Measurements from ENCODE around the gene RASA4B. TPM values are rescaled to one million over a fixed set of nuclear protein-coding genes. Genes with fewer than 3 reads are reported as not detected.
"Not testable (repeated sequence)": the region's sequence is repeated elsewhere in the genome, so short reads cannot be mapped to it uniquely, and the experiment has no call there.

The RASA4B gene
- total RNA-seq, result 10 to 100 TPM in 4 of 5 donors, 1 to 10 TPM in 1; 8.6 to 28.6 (median 13.0) TPM
- 10 to 100 TPM in 2 of 3 donors, 1 to 10 TPM in 1; 9.3 to 35.9 (median 23.2) TPM for polyA plus RNA-seq
- long read RNA-seq, donor 1, result 0 reads
- long read RNA-seq, donor 2, result 0 reads
- long read RNA-seq, donor 3, result 0 reads
- long read RNA-seq, donor 4, result 0 reads
- long read RNA-seq, donor 5, result 0 reads
- long read RNA-seq, donor 6, partial matches to known transcripts, result 6 of 7 reads
- long read RNA-seq, donor 6, other reads (novel, unspliced or antisense), result 0 of 7 reads
- long read RNA-seq, donor 7, result 0 reads
- long read RNA-seq, donor 8, result 0 reads
- long read RNA-seq, donor 9, result 0 reads
- long read RNA-seq, donor 10, partial matches to known transcripts, result 0 of 2 reads
- long read RNA-seq, donor 10, other reads (novel, unspliced or antisense), result 0 of 2 reads

GRCh38 chr7:102517550-102518147, at the start of gene RASA4B:
TSS of gene RASA4B (minus strand) at chr7:102517777. CDS start at chr7:102517710, 67 bp downstream.
- H3K27ac ChIP-seq; H3K36me3 ChIP-seq; H3K4me1 ChIP-seq; H3K27me3 ChIP-seq; H3K9me3 ChIP-seq; intact Hi-C loops (cut with DNase I; ENCODE audit: low total_unique reads): not testable (repeated sequence)
- WGBS, 5 donors, result 0 to 2% methylated on average over 5 to 12 of the region's 61 CpGs; no CpG with 5 or more reads in 3 of the 5 donors
- DNase-seq, result peak; percentile 18 to 36
- H3K4me3 ChIP-seq, result peak within 1 kb of the TSS in 2 of 4 donors; percentile 23 to 29

GRCh38 chr7:102550808-102551422, 33.3 kb upstream of the RASA4B start, which contains the start of gene SPDYE2:
TSS of gene SPDYE2 (plus strand) at chr7:102551226. CDS start at chr7:102553256, 2,030 bp downstream.
- intact Hi-C loops (cut with DNase I; ENCODE audit: low total_unique reads); H3K36me3 ChIP-seq; DNase-seq; H3K27ac ChIP-seq; H3K4me3 ChIP-seq; H3K27me3 ChIP-seq; H3K9me3 ChIP-seq; H3K4me1 ChIP-seq: not testable (repeated sequence)
- no CpG with 5 or more reads among the region's 6 CpGs for WGBS, 5 donors

- H3K36me3 ChIP-seq; H3K4me1 ChIP-seq; H3K27me3 ChIP-seq; H3K4me3 ChIP-seq; H3K9me3 ChIP-seq; intact Hi-C loops (cut with DNase I; ENCODE audit: low total_unique reads); DNase-seq; H3K27ac ChIP-seq: not testable (repeated sequence)
- WGBS, 5 donors, result 73 to 89% (median 86%) methylated on average over 1 to 2 of the region's 6 CpGs; no CpG with 5 or more reads in 2 of the 5 donors
Observed at GRCh38 chr7:102546353-102546752, 28.8 kb upstream of the RASA4B start.

GRCh38 chr7:102545288-102545687, 27.7 kb upstream of the RASA4B start:
- H3K27ac ChIP-seq; H3K4me3 ChIP-seq; H3K36me3 ChIP-seq; H3K4me1 ChIP-seq; H3K9me3 ChIP-seq; DNase-seq; H3K27me3 ChIP-seq; intact Hi-C loops (cut with DNase I; ENCODE audit: low total_unique reads): not testable (repeated sequence)
- 93 to 96% (median 96%) methylated on average over 7 to 8 of the region's 12 CpGs; no CpG with 5 or more reads in 2 of the 5 donors for WGBS, 5 donors

- H3K9me3 ChIP-seq; DNase-seq; H3K4me1 ChIP-seq; H3K27me3 ChIP-seq; intact Hi-C loops (cut with DNase I; ENCODE audit: low total_unique reads); H3K4me3 ChIP-seq; H3K27ac ChIP-seq; H3K36me3 ChIP-seq: not testable (repeated sequence)
- WGBS, 5 donors, result no CpG with 5 or more reads among the region's 1 CpG
Observed at GRCh38 chr7:102544372-102544771, 26.8 kb upstream of the RASA4B start.

- DNase-seq; H3K27ac ChIP-seq; H3K9me3 ChIP-seq; H3K36me3 ChIP-seq; H3K4me3 ChIP-seq; H3K4me1 ChIP-seq; H3K27me3 ChIP-seq; intact Hi-C loops (cut with DNase I; ENCODE audit: low total_unique reads): not testable (repeated sequence)
- WGBS, 5 donors, result no CpG with 5 or more reads among the region's 8 CpGs
Observed at GRCh38 chr7:102543596-102543995, 26.0 kb upstream of the RASA4B start, which contains the start of gene UPK3BL2. TSS of gene UPK3BL2 (minus strand) at chr7:102543696. CDS start at chr7:102543636, 60 bp downstream.

- DNase-seq; H3K9me3 ChIP-seq; intact Hi-C loops (cut with DNase I; ENCODE audit: low total_unique reads); H3K4me1 ChIP-seq; H3K27me3 ChIP-seq; H3K4me3 ChIP-seq; H3K27ac ChIP-seq; H3K36me3 ChIP-seq: not testable (repeated sequence)
- WGBS, 5 donors, result 81 to 97% (median 91%) methylated on average over 6 to 7 of the region's 11 CpGs; no CpG with 5 or more reads in 1 of the 5 donors
Observed at GRCh38 chr7:102542771-102543170, 25.2 kb upstream of the RASA4B start.

GRCh38 chr7:102542083-102542482, 24.5 kb upstream of the RASA4B start:
- H3K36me3 ChIP-seq; H3K27me3 ChIP-seq; intact Hi-C loops (cut with DNase I; ENCODE audit: low total_unique reads); H3K9me3 ChIP-seq; DNase-seq; H3K4me3 ChIP-seq; H3K27ac ChIP-seq; H3K4me1 ChIP-seq: not testable (repeated sequence)
- 94 to 100% (median 96%) methylated on average over 4 of the region's 8 CpGs; no CpG with 5 or more reads in 2 of the 5 donors for WGBS, 5 donors

GRCh38 chr7:102540604-102541003, 23.0 kb upstream of the RASA4B start:
- WGBS, 5 donors, result 91 to 98% (median 96%) methylated on average over 4 to 5 of the region's 6 CpGs
- H3K9me3 ChIP-seq; H3K4me3 ChIP-seq; H3K27ac ChIP-seq; H3K36me3 ChIP-seq; DNase-seq; H3K4me1 ChIP-seq; H3K27me3 ChIP-seq; intact Hi-C loops (cut with DNase I; ENCODE audit: low total_unique reads): not testable (repeated sequence)

GRCh38 chr7:102535062-102535615, 17.6 kb upstream of the RASA4B start:
- H3K36me3 ChIP-seq; H3K4me3 ChIP-seq; H3K4me1 ChIP-seq; intact Hi-C loops (cut with DNase I; ENCODE audit: low total_unique reads); H3K27me3 ChIP-seq; H3K9me3 ChIP-seq; H3K27ac ChIP-seq: not testable (repeated sequence)
- 45 to 82% (median 71%) methylated on average over 1 to 4 of the region's 8 CpGs for WGBS, 5 donors
- peak in 1 of 2 donors; percentile 1 for DNase-seq

GRCh38 chr7:102532127-102532526, 14.6 kb upstream of the RASA4B start:
- H3K4me3 ChIP-seq; H3K9me3 ChIP-seq; DNase-seq; H3K27me3 ChIP-seq; H3K36me3 ChIP-seq; intact Hi-C loops (cut with DNase I; ENCODE audit: low total_unique reads); H3K27ac ChIP-seq; H3K4me1 ChIP-seq: not testable (repeated sequence)
- 90 to 100% (median 96%) methylated on average over 2 of the region's 2 CpGs for WGBS, 5 donors

Data from stomach (tissue), 19 donors.